Measurements from ENCODE around the gene SGSH. TPM values are rescaled to one million over a fixed set of nuclear protein-coding genes. Genes with fewer than 3 reads are reported as not detected.

The SGSH gene
- total RNA-seq, 4 donors from 2014 or later, result 26.1 to 50.5 (median 34.6) TPM

DNA sequence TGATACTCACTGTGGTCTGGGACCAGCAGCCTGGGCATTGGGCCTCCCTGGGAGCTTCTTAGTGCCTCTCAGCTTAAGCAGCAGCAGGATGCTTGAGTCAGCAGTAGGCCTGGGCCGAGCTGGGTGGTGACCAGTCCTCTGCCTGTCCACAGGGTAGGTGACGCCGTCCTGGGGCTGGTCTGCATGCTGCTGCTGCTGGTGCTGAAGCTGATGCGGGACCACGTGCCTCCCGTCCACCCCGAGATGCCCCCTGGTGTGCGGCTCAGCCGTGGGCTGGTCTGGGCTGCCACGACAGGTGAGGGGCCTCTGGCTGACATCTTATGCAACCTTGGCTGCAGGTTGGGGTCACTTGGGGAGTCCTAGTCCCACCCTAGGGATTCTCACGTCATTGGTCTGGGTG is 7.5 kb upstream of the SGSH start:
- TF ChIP-seq CTCF (IDR thresholded peaks at IDR 0.05) (no peak), POLR2A (IDR thresholded peaks at IDR 0.05) (no peak), EP300 (IDR thresholded peaks at IDR 0.05) (no peak)
- Histone ChIP-seq H3K9me3 (peaks cover 0 to 13% (median 3%) of the 10 kb centered on the region in 4 donors), H3K27me3 (no peaks in the 10 kb centered on the region), H3K27ac (no peak overlapping the region), H3K4me3 (no peak overlapping the region), H3K36me3 (peaks cover 0 to 87% (median 0%) of the 10 kb centered on the region in 3 donors), H3K4me1 (no peaks in the 10 kb centered on the region)
- DNase-seq (ENCODE audit: low spot score in 2 of 2), result no peak
- WGBS, 2 donors, result 95% methylated on average over 10 to 11 of the region's 11 CpGs

DNA sequence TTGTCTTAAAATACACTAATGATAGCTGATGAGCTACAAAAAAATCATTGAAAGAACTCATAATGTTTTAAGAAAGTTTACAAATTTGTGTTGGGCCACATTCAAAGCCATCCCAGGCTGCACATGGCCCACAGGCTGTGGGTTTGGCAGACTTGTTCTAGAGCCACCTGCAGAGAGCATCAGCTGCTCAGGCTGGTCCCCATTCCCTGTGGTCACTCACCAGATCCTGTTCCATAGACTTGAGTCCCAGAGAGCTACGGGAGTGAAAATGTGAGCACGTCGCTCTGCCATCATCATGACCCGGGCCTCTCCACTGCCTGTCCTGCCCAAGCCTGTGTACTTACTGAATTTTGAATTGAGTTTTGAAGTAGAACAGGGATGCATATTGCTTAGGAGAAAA is 7.0 kb upstream of the SGSH start:
- Histone ChIP-seq H3K27ac (no peak overlapping the region), H3K4me3 (no peak overlapping the region), H3K4me1 (peaks cover 0 to 5% (median 0%) of the 10 kb centered on the region in 4 donors), H3K36me3 (peaks cover 0 to 84% (median 0%) of the 10 kb centered on the region in 3 donors), H3K9me3 (peaks cover 0 to 8% (median under 1%) of the 10 kb centered on the region in 4 donors), H3K27me3 (no peaks in the 10 kb centered on the region)
- TF ChIP-seq EP300 (IDR thresholded peaks at IDR 0.05) (no peak), POLR2A (IDR thresholded peaks at IDR 0.05) (no peak), CTCF (IDR thresholded peaks at IDR 0.05) (no peak)
- WGBS, 2 donors, result 81 to 94% methylated on average over 4 of the region's 4 CpGs
- no peak for DNase-seq (ENCODE audit: low spot score in 2 of 2)

- TF ChIP-seq CTCF (IDR thresholded peaks at IDR 0.05) (no peak), POLR2A (IDR thresholded peaks at IDR 0.05) (no peak), EP300 (IDR thresholded peaks at IDR 0.05) (no peak)
- DNase-seq (ENCODE audit: low spot score in 2 of 2), result no peak
- Histone ChIP-seq H3K27ac (no peak overlapping the region), H3K36me3 (peaks cover 0 to 64% (median 0%) of the 10 kb centered on the region in 3 donors), H3K9me3 (no peaks in the 10 kb centered on the region), H3K27me3 (no peaks in the 10 kb centered on the region), H3K4me1 (peaks cover 0 to 19% (median 7%) of the 10 kb centered on the region in 4 donors), H3K4me3 (no peak overlapping the region)
- WGBS, 2 donors, result 74 to 84% methylated on average over 6 of the region's 6 CpGs
These were observed 5.1 kb upstream of the SGSH start for GRCh38 chr17:80225230-80225629.

DNA sequence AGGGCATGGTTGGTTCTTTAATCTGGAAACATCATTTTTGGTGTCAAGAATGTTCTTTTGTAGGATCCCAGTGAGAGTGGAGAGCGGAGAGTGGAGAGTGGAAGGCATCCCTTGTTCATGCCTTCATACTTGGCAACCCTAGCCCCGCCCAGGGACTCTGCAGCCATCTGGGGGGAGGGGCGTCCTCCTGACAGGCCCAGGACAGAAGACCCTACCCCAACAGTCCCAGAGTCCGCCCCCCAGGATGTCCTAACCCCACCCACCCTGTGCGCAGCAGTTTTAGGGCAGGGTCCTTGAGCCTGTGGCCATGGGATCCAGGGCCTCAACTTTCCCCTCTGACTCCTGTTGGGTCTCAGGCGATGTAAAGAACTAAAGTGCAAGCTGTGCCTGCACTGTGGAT is 4.5 kb upstream of the SGSH start:
- no peak overlapping the region for H3K27ac ChIP-seq
- DNase-seq (ENCODE audit: low spot score in 2 of 2), result no peak
- no peaks in the 10 kb centered on the region for H3K9me3 ChIP-seq
- TF ChIP-seq CTCF (IDR thresholded peaks at IDR 0.05) (no peak), POLR2A (IDR thresholded peaks at IDR 0.05) (no peak), EP300 (IDR thresholded peaks at IDR 0.05) (no peak)
- no peak overlapping the region for H3K4me3 ChIP-seq
- peaks cover 0 to 59% (median 0%) of the 10 kb centered on the region in 3 donors for H3K36me3 ChIP-seq
- peaks cover 0 to 20% (median 7%) of the 10 kb centered on the region in 4 donors for H3K4me1 ChIP-seq
- no peaks in the 10 kb centered on the region for H3K27me3 ChIP-seq
- 83 to 92% methylated on average over 5 to 6 of the region's 6 CpGs for WGBS, 2 donors

DNA sequence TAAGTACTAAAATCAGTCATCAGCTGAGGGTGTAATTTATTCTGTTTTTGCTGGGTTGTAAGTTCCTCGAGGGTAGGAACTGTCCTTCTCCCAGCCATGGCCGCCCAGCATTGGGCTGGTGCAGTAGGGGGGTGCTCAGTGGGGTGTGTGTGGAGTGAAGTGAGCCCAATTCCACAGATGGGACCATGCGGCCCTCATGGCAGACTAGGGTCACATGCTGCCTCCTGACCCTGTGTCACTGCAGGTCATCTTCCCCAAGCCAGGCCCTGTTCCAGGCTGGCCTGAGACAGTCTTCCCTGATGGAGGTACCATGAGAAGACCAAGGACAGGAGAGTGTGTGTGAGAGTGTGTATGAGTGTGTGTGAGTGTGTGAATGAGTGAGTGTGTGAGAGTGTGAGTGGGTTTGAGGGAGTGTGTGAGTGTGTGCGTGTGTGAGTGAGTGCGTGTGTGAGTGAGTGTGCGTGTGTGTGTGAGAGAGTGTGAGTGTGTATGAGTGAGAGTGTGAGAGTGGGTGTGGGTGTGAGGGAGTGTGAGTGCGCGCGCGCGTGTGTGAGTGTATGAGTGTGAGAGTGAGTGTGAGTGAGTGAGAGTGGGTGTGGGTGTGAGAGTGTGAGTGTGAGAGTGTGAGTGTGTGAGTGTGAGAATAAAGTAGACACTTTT is 3.8 kb upstream of the SGSH start:
- Histone ChIP-seq H3K4me1 (peaks cover 0 to 27% (median 9%) of the 10 kb centered on the region in 4 donors), H3K27ac (no peak overlapping the region), H3K27me3 (no peaks in the 10 kb centered on the region), H3K4me3 (no peak overlapping the region), H3K9me3 (no peaks in the 10 kb centered on the region), H3K36me3 (peaks cover 0 to 52% (median 0%) of the 10 kb centered on the region in 3 donors)
- WGBS, 2 donors, result 87 to 89% methylated on average over 11 of the region's 11 CpGs
- DNase-seq (ENCODE audit: low spot score in 2 of 2), result no peak
- TF ChIP-seq EP300 (IDR thresholded peaks at IDR 0.05), result no peak
- TF ChIP-seq POLR2A (IDR thresholded peaks at IDR 0.05), result no peak
- TF ChIP-seq CTCF (IDR thresholded peaks at IDR 0.05), result no peak

Data from tibial nerve (tissue), 4 donors.